Trophoblast cell (in vitro differentiated cells and primary cell): ENCODE measurements around the gene GLRX2.
A peak's percentile ranks its signal among the peaks of the same experiment; 100 is the strongest.

Source experiments
- DNase-seq, 2 donors: peaks; one replicate each; pipeline ENCODE4 v3.0.0-alpha.2; 2016
- H2AFZ ChIP-seq: 2 replicates; pipeline ENCODE4 v1.6.1; 2013; ENCODE audit warnings: low read length, moderate library complexity, mild to moderate bottlenecking; ENCODE audit not compliant: insufficient read depth, poor library complexity
- H2AK5ac ChIP-seq: 2 replicates; pipeline ENCODE4 v1.6.1; 2013; ENCODE audit warnings: mild to moderate bottlenecking, low read length
- H2BK120ac ChIP-seq: 2 replicates; pipeline ENCODE4 v1.6.1; 2013; ENCODE audit warnings: low read length, mild to moderate bottlenecking, moderate library complexity; ENCODE audit not compliant: insufficient read depth, poor library complexity
- H2BK12ac ChIP-seq: 2 replicates; pipeline ENCODE4 v1.6.1; 2013; ENCODE audit warnings: mild to moderate bottlenecking, low read length, moderate library complexity
- H2BK5ac ChIP-seq: 2 replicates; pipeline ENCODE4 v1.6.1; 2013; ENCODE audit warnings: low read length, low read depth, moderate library complexity, mild to moderate bottlenecking; ENCODE audit not compliant: poor library complexity
- H3K14ac ChIP-seq: 2 replicates; pipeline ENCODE4 v1.6.1; 2013; ENCODE audit warnings: mild to moderate bottlenecking, low read length
- H3K18ac ChIP-seq: 2 replicates; pipeline ENCODE4 v1.6.1; 2013; ENCODE audit warnings: mild to moderate bottlenecking, low read length
- H3K23ac ChIP-seq: 2 replicates; pipeline ENCODE4 v1.6.1; 2013; ENCODE audit warnings: low read length
- H3K27ac ChIP-seq: 2 replicates; pipeline ENCODE4 v1.5.1; 2013; ENCODE audit warnings: low read depth, mild to moderate bottlenecking, inconsistent platforms, low read length, moderate library complexity
- H3K27me3 ChIP-seq: 2 replicates; pipeline ENCODE4 v1.6.1; 2013; ENCODE audit warnings: inconsistent platforms, mild to moderate bottlenecking, low read length, moderate library complexity; ENCODE audit not compliant: insufficient read depth
- H3K36me3 ChIP-seq, 2 experiments: 1 replicate in 1 of 2; 2 replicates in 1 of 2; pipeline ENCODE4 v1.6.1; 2013; ENCODE audit warnings: low read length in 2 of 2, mild to moderate bottlenecking in 2 of 2, moderate library complexity in 1 of 2; ENCODE audit not compliant: insufficient read depth in 2 of 2, control insufficient read depth in 1 of 2
- H3K4ac ChIP-seq: 2 replicates; pipeline ENCODE4 v1.6.1; 2013; ENCODE audit warnings: low read depth, mild to moderate bottlenecking, low read length, moderate library complexity
- H3K4me1 ChIP-seq, 2 experiments: 1 replicate in 1 of 2; 2 replicates in 1 of 2; pipeline ENCODE4 v1.6.1; 2013; ENCODE audit warnings: low read length in 2 of 2, mild to moderate bottlenecking in 2 of 2, moderate library complexity in 1 of 2; ENCODE audit not compliant: insufficient read depth in 2 of 2, control insufficient read depth in 1 of 2
- H3K4me2 ChIP-seq: 2 replicates; pipeline ENCODE4 v1.6.1; 2013; ENCODE audit warnings: inconsistent platforms, mild to moderate bottlenecking, low read length, moderate library complexity
- H3K4me3 ChIP-seq: 2 replicates; pipeline ENCODE4 v1.5.1; 2013; ENCODE audit warnings: mild to moderate bottlenecking, low read depth, low read length, inconsistent platforms
- H3K79me1 ChIP-seq: one replicate; pipeline ENCODE4 v1.6.1; 2013; ENCODE audit warnings: low read length
- H3K79me2 ChIP-seq: 2 replicates; pipeline ENCODE4 v1.6.1; 2013; ENCODE audit warnings: low read length, mild to moderate bottlenecking; ENCODE audit not compliant: control insufficient read depth, insufficient read depth, poor library complexity
- H3K9ac ChIP-seq: 2 replicates; pipeline ENCODE4 v1.6.1; 2013; ENCODE audit warnings: mild to moderate bottlenecking, low read length
- H3K9me3 ChIP-seq: 2 replicates; pipeline ENCODE4 v1.6.1; 2013; ENCODE audit warnings: low read depth, mild to moderate bottlenecking, control low read depth, inconsistent platforms, low read length; ENCODE audit not compliant: insufficient read depth
- H4K12ac ChIP-seq: 2 replicates; pipeline ENCODE4 v1.6.1; 2013; ENCODE audit warnings: low read depth, mild to moderate bottlenecking, low read length, moderate library complexity
- H4K8ac ChIP-seq: 2 replicates; pipeline ENCODE4 v1.6.1; 2013; ENCODE audit warnings: low read depth, mild to moderate bottlenecking, low read length, moderate library complexity
- H4K91ac ChIP-seq: one replicate; pipeline ENCODE4 v1.6.1; 2013; ENCODE audit warnings: low read depth, mild to moderate bottlenecking, low read length, moderate library complexity
- WGBS: extraction: QIAGEN DNeasy Blood & Tissue Kit; methylation state at CpG from one replicate; pipeline ENCODE4 v1.1.7; 2013; ENCODE audit warnings: missing lambda C conversion rate; ENCODE audit not compliant: insufficient read length, insufficient coverage; ENCODE audit errors: extremely low coverage; 5-methylcytosine and 5-hydroxymethylcytosine counted together

GLRX2 gene

GRCh38 chr1:193114485-193115095 lies 9.4 kb upstream of the GLRX2 start:
- no CpG with 5 or more reads among the region's 6 CpGs for WGBS

GRCh38 chr1:193113992-193114332 lies 8.7 kb upstream of the GLRX2 start:
- H4K12ac ChIP-seq, result no peak overlapping the region
- no peaks in the 10 kb centered on the region for H3K27me3 ChIP-seq
- no peak overlapping the region for H3K18ac ChIP-seq
- no peak overlapping the region for H2BK120ac ChIP-seq
- no peak overlapping the region for H3K23ac ChIP-seq
- H3K4me3 ChIP-seq, result no peak overlapping the region
- no peak overlapping the region for H3K4me2 ChIP-seq
- no peak overlapping the region for H2AK5ac ChIP-seq
- no peak overlapping the region for H2BK5ac ChIP-seq
- H2AFZ ChIP-seq, result no peak overlapping the region
- peaks cover 2% of the 10 kb centered on the region for H3K79me1 ChIP-seq
- no peak for DNase-seq
- no peak overlapping the region for H2BK12ac ChIP-seq
- H4K91ac ChIP-seq, result no peak overlapping the region
- no peak overlapping the region for H3K9ac ChIP-seq
- H3K4me1 ChIP-seq, result peaks cover 4 to 10% of the 10 kb centered on the region in 2 experiments
- H3K4ac ChIP-seq, result no peak overlapping the region
- no peak overlapping the region for H3K27ac ChIP-seq
- H3K14ac ChIP-seq, result no peak overlapping the region
- no peak overlapping the region for H4K8ac ChIP-seq
- no peaks in the 10 kb centered on the region for H3K79me2 ChIP-seq
- H3K9me3 ChIP-seq, result no peaks in the 10 kb centered on the region
- H3K36me3 ChIP-seq, result no peaks in the 10 kb centered on the region

More at GRCh38 chr1:193114485-193115095, 9.4 kb upstream of the GLRX2 start:
- Histone ChIP-seq H3K4me1 (peaks cover 4 to 10% of the 10 kb centered on the region in 2 experiments), H3K27ac (no peak overlapping the region), H3K23ac (no peak overlapping the region), H3K79me2 (no peaks in the 10 kb centered on the region), H3K4me3 (no peak overlapping the region), H3K9ac (no peak overlapping the region), H3K14ac (no peak overlapping the region), H3K27me3 (no peaks in the 10 kb centered on the region), H3K36me3 (no peaks in the 10 kb centered on the region), H2BK5ac (no peak overlapping the region), H2AK5ac (no peak overlapping the region), H2BK12ac (no peak overlapping the region), H3K4ac (no peak overlapping the region), H2AFZ (no peak overlapping the region), H2BK120ac (no peak overlapping the region), H3K18ac (no peak overlapping the region), H3K4me2 (no peak overlapping the region), H3K79me1 (peaks cover 2% of the 10 kb centered on the region), H3K9me3 (no peaks in the 10 kb centered on the region), H4K8ac (no peak overlapping the region), H4K12ac (no peak overlapping the region), H4K91ac (no peak overlapping the region)
- DNase-seq, result no peak

- peaks cover 4 to 10% of the 10 kb centered on the region in 2 experiments for H3K4me1 ChIP-seq
- no peak overlapping the region for H2BK120ac ChIP-seq
- no peak overlapping the region for H3K9ac ChIP-seq
- H3K79me2 ChIP-seq, result no peaks in the 10 kb centered on the region
- H3K14ac ChIP-seq, result no peak overlapping the region
- peaks cover 2% of the 10 kb centered on the region for H3K79me1 ChIP-seq
- H3K4ac ChIP-seq, result no peak overlapping the region
- H4K12ac ChIP-seq, result no peak overlapping the region
- H3K18ac ChIP-seq, result no peak overlapping the region
- H3K4me3 ChIP-seq, result no peak overlapping the region
- H4K91ac ChIP-seq, result no peak overlapping the region
- no peak overlapping the region for H3K27ac ChIP-seq
- H2BK5ac ChIP-seq, result no peak overlapping the region
- H2BK12ac ChIP-seq, result peak overlapping the region; percentile 23
- H2AFZ ChIP-seq, result no peak overlapping the region
- H2AK5ac ChIP-seq, result no peak overlapping the region
- no peaks in the 10 kb centered on the region for H3K36me3 ChIP-seq
- no peak overlapping the region for H3K4me2 ChIP-seq
- H3K27me3 ChIP-seq, result no peaks in the 10 kb centered on the region
- no peak for DNase-seq
- H4K8ac ChIP-seq, result no peak overlapping the region
- no peak overlapping the region for H3K23ac ChIP-seq
- H3K9me3 ChIP-seq, result no peaks in the 10 kb centered on the region
- WGBS, result no CpG with 5 or more reads among the region's 9 CpGs
Observed at GRCh38 chr1:193113258-193113991, 8.2 kb upstream of the GLRX2 start.

GRCh38 chr1:193111641-193112090 lies 6.5 kb upstream of the GLRX2 start:
- H2BK5ac ChIP-seq, result no peak overlapping the region
- H3K23ac ChIP-seq, result no peak overlapping the region
- peaks cover 2% of the 10 kb centered on the region for H3K79me1 ChIP-seq
- H3K4ac ChIP-seq, result no peak overlapping the region
- no peak overlapping the region for H2AK5ac ChIP-seq
- no peak overlapping the region for H2BK120ac ChIP-seq
- H3K9ac ChIP-seq, result no peak overlapping the region
- no peak overlapping the region for H3K14ac ChIP-seq
- peak; percentile 58 to 78 for DNase-seq
- no peaks in the 10 kb centered on the region for H3K9me3 ChIP-seq
- no CpG with 5 or more reads among the region's 6 CpGs for WGBS
- peak overlapping the region; percentile 39 for H4K91ac ChIP-seq
- no peak overlapping the region for H3K27ac ChIP-seq
- no peak overlapping the region for H2AFZ ChIP-seq
- H3K4me1 ChIP-seq, result peaks cover 4 to 10% of the 10 kb centered on the region in 2 experiments
- H3K36me3 ChIP-seq, result no peaks in the 10 kb centered on the region
- no peaks in the 10 kb centered on the region for H3K27me3 ChIP-seq
- no peak overlapping the region for H4K12ac ChIP-seq
- no peak overlapping the region for H4K8ac ChIP-seq
- H3K79me2 ChIP-seq, result no peaks in the 10 kb centered on the region
- H2BK12ac ChIP-seq, result no peak overlapping the region
- no peak overlapping the region for H3K18ac ChIP-seq
- H3K4me2 ChIP-seq, result peak overlapping the region; percentile 42
- H3K4me3 ChIP-seq, result no peak overlapping the region
